CD4-positive, alpha-beta memory T cell (primary cell): ENCODE measurements around the gene UQCC5. TPM values are rescaled to one million over a fixed set of nuclear protein-coding genes. Genes with fewer than 3 reads are reported as not detected.
A peak's percentile ranks its signal among the peaks of the same experiment; 100 is the strongest.

Source experiments
- CTCF ChIA-PET: fragments of 350-600 bp; sonication (Branson Sonifier 250); formaldehyde crosslinking; loops from one replicate; lab custom pipeline; 2021; ENCODE audit warnings: inconsistent platforms; ENCODE audit not compliant: partially characterized antibody; lab: Charles Lee
- POLR2A ChIA-PET: fragments of 350-600 bp; sonication (Branson Sonifier 250); formaldehyde crosslinking; loops from one replicate; lab custom pipeline; 2021; ENCODE audit not compliant: partially characterized antibody; lab: Charles Lee
- DNase-seq, 5 donors: peaks; one replicate each; pipeline versions ENCODE4 v3.0.0 to v3.0.0-alpha.2; 2020 to 2022; ENCODE audit warnings: mixed read lengths in 1 of 5
- H3K27ac ChIP-seq: one replicate; pipeline ENCODE4 v1.7.0; 2013; ENCODE audit warnings: low read depth, low read length
- H3K27me3 ChIP-seq: 2 replicates; pipeline ENCODE4 v1.7.0; 2013; ENCODE audit warnings: mild to moderate bottlenecking, low read length, moderate library complexity; ENCODE audit not compliant: insufficient read depth
- H3K36me3 ChIP-seq: 2 replicates; pipeline ENCODE4 v1.7.0; 2013; ENCODE audit warnings: mild to moderate bottlenecking, low read length, moderate library complexity; ENCODE audit not compliant: insufficient read depth
- H3K4me1 ChIP-seq: 2 replicates; pipeline ENCODE4 v1.7.0; 2013; ENCODE audit warnings: mild to moderate bottlenecking, low read length, moderate library complexity; ENCODE audit not compliant: insufficient read depth
- H3K4me3 ChIP-seq, 2 donors: one replicate each; pipeline ENCODE4 v1.7.0; 2013; ENCODE audit warnings: low read length in 2 of 2, mild to moderate bottlenecking in 1 of 2
- H3K9me3 ChIP-seq, 2 donors: one replicate each; pipeline ENCODE4 v1.7.0; 2013; ENCODE audit warnings: low read length in 2 of 2, control low read depth in 1 of 2; ENCODE audit not compliant: control insufficient read depth in 1 of 2
- H3K27ac Mint-ChIP-seq, 7 donors: one replicate each; pipeline ENCODE4 v1.8.0; 2020 to 2021; ENCODE audit warnings: mixed read lengths in 7 of 7, mild to moderate bottlenecking in 6 of 7, inconsistent platforms in 3 of 7, moderate library complexity in 3 of 7
- H3K27me3 Mint-ChIP-seq, 2 donors: one replicate each; pipeline ENCODE4 v1.8.0; 2020 to 2021; ENCODE audit warnings: mixed read lengths in 2 of 2
- H3K36me3 Mint-ChIP-seq, 2 donors: one replicate each; pipeline ENCODE4 v1.8.0; 2020 to 2021; ENCODE audit warnings: mixed read lengths in 2 of 2, inconsistent platforms in 1 of 2, mild to moderate bottlenecking in 1 of 2
- H3K4me1 Mint-ChIP-seq, 4 donors: one replicate each; pipeline ENCODE4 v1.8.0; 2020 to 2021; ENCODE audit warnings: mixed read lengths in 4 of 4, mild to moderate bottlenecking in 1 of 4
- H3K4me3 Mint-ChIP-seq, 8 donors: one replicate each; pipeline ENCODE4 v1.8.0; 2020 to 2021; ENCODE audit warnings: mixed read lengths in 8 of 8, mild to moderate bottlenecking in 7 of 8, moderate library complexity in 6 of 8, inconsistent platforms in 3 of 8
- H3K9me3 Mint-ChIP-seq, 8 donors: one replicate each; pipeline ENCODE4 v1.8.0; 2020 to 2021; ENCODE audit warnings: mixed read lengths in 8 of 8, mild to moderate bottlenecking in 5 of 8, inconsistent platforms in 3 of 8, moderate library complexity in 1 of 8
- intact Hi-C: fragments of 100-400 bp; cut with micrococcal nuclease; formaldehyde crosslinking; loops from one replicate; pipeline ENCODE4 v1.15.1; 2023
- polyA plus RNA-seq, 2 donors: library from polyadenylated mRNA; unstranded; fragments of 300-500 nt; fragmentation: Illumina TruSeq; gene quantifications; one replicate each; pipeline ENCODE4 v1.2.3, GENCODE V29; 2021
- total RNA-seq, 2 experiments: library from RNA; stranded (reverse); gene quantifications; one replicate each; pipeline ENCODE4 v1.2.3, GENCODE V29; 2021

UQCC5 gene
- total and polyA plus RNA-seq, 4 experiments from 2014 or later = 12.1 to 27.1 (median 19.8) TPM

GRCh38 chr3:52490035-52490938 lies 46.1 kb upstream of the UQCC5 start:
- Mint-ChIP-seq H3K4me1 (peaks cover 4 to 6% (median 5%) of the 10 kb centered on the region in 4 donors), H3K9me3 (no peaks in the 10 kb centered on the region), H3K4me3 (no peak overlapping the region), H3K27ac (peak overlapping the region in 1 of 7 donors; percentile 34), H3K36me3 (peaks cover 17 to 51% of the 10 kb centered on the region in 2 donors), H3K27me3 (no peaks in the 10 kb centered on the region)
- ChIA-PET CTCF (interaction anchor here (0.6 to 0.9 kb wide), 2 partner anchors 44 to 78 kb away, joined by 3 read pairs; no protein-coding TSS in a partner anchor), POLR2A (interaction anchor here (1.4 kb wide), 1 partner anchor 45 kb away, joined by 5 read pairs; no protein-coding TSS in a partner anchor)
- Histone ChIP-seq H3K27ac (no peak overlapping the region), H3K9me3 (no peaks in the 10 kb centered on the region), H3K27me3 (no peaks in the 10 kb centered on the region), H3K4me1 (no peaks in the 10 kb centered on the region), H3K4me3 (no peak overlapping the region), H3K36me3 (peaks cover 37% of the 10 kb centered on the region)
- DNase-seq = peak in 1 of 5 donors; percentile 27
- intact Hi-C loops = no loop called here

- CTCF ChIA-PET = no interaction called here
- Histone ChIP-seq H3K36me3 (peaks cover 30% of the 10 kb centered on the region), H3K27me3 (no peaks in the 10 kb centered on the region), H3K4me3 (no peak overlapping the region), H3K4me1 (no peaks in the 10 kb centered on the region), H3K9me3 (no peaks in the 10 kb centered on the region), H3K27ac (no peak overlapping the region)
- peaks cover 4 to 6% (median 5%) of the 10 kb centered on the region in 4 donors for H3K4me1 Mint-ChIP-seq
- POLR2A ChIA-PET = no interaction called here
- H3K27ac Mint-ChIP-seq = peak overlapping the region in 2 of 7 donors; percentile 29 to 34
- no peaks in the 10 kb centered on the region for H3K9me3 Mint-ChIP-seq
- intact Hi-C loops = no loop called here
- H3K36me3 Mint-ChIP-seq = peaks cover 17 to 49% of the 10 kb centered on the region in 2 donors
- peak in 1 of 5 donors; percentile 7 for DNase-seq
- H3K4me3 Mint-ChIP-seq = no peak overlapping the region
- no peaks in the 10 kb centered on the region for H3K27me3 Mint-ChIP-seq
These were observed 45.4 kb upstream of the UQCC5 start for GRCh38 chr3:52490939-52491526.

GRCh38 chr3:52492059-52492458 lies 44.3 kb upstream of the UQCC5 start:
- Mint-ChIP-seq H3K9me3 (no peaks in the 10 kb centered on the region), H3K4me3 (no peak overlapping the region), H3K27ac (no peak overlapping the region), H3K4me1 (peaks cover 4 to 6% (median 5%) of the 10 kb centered on the region in 4 donors), H3K27me3 (no peaks in the 10 kb centered on the region), H3K36me3 (peaks cover 17 to 46% of the 10 kb centered on the region in 2 donors)
- CTCF ChIA-PET = no interaction called here
- Histone ChIP-seq H3K27me3 (no peaks in the 10 kb centered on the region), H3K4me1 (no peaks in the 10 kb centered on the region), H3K4me3 (no peak overlapping the region), H3K27ac (no peak overlapping the region), H3K36me3 (peaks cover 30% of the 10 kb centered on the region), H3K9me3 (no peaks in the 10 kb centered on the region)
- intact Hi-C loops = no loop called here
- peak in 1 of 5 donors; percentile 21 for DNase-seq
- POLR2A ChIA-PET = no interaction called here

GRCh38 chr3:52493232-52494017 lies 43.0 kb upstream of the UQCC5 start:
- H3K27ac ChIP-seq = no peak overlapping the region

DNA sequence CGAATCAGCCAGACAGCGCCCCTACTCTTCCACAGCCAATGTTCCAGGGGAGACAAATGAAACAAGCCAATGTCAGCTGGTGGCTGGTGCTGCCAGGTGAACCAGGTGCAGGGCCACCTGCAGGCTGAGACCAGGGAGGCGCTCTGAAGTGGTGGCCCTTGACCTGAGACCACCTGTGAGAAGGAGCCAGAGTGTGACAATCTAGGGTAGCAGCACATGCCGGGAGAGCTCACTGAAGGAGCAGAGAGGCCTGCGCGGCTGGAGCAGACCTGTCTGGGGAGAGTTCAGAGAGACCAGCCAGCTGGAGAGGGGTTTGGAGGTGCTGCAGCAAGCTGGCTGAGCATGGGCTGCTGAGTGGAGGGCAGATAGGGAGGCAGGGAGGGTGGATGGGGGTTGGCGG lies 42.0 kb upstream of the UQCC5 start:
- Mint-ChIP-seq H3K27me3 (no peaks in the 10 kb centered on the region), H3K9me3 (no peaks in the 10 kb centered on the region), H3K36me3 (peaks cover 7 to 32% of the 10 kb centered on the region in 2 donors), H3K4me1 (peaks cover 4 to 6% (median 5%) of the 10 kb centered on the region in 4 donors), H3K27ac (peak overlapping the region in 3 of 7 donors; percentile 30 to 47 (median 41)), H3K4me3 (peak overlapping the region in 1 of 8 donors; percentile 13)
- H3K4me3 ChIP-seq = no peak overlapping the region
- H3K27ac ChIP-seq = no peak overlapping the region
- intact Hi-C loops = no loop called here
- CTCF ChIA-PET = no interaction called here
- DNase-seq = peak in 1 of 5 donors; percentile 37
- peaks cover 26% of the 10 kb centered on the region for H3K36me3 ChIP-seq
- no peaks in the 10 kb centered on the region for H3K9me3 ChIP-seq
- H3K4me1 ChIP-seq = no peaks in the 10 kb centered on the region
- POLR2A ChIA-PET = no interaction called here
- H3K27me3 ChIP-seq = no peaks in the 10 kb centered on the region

More at GRCh38 chr3:52493232-52494017, 43.0 kb upstream of the UQCC5 start:
- no peaks in the 10 kb centered on the region for H3K9me3 ChIP-seq
- ChIA-PET POLR2A (no interaction called here), CTCF (no interaction called here)
- H3K36me3 Mint-ChIP-seq = peaks cover 11 to 39% of the 10 kb centered on the region in 2 donors
- H3K27me3 Mint-ChIP-seq = no peaks in the 10 kb centered on the region
- H3K27me3 ChIP-seq = no peaks in the 10 kb centered on the region
- no peaks in the 10 kb centered on the region for H3K4me1 ChIP-seq
- no peak overlapping the region for H3K4me3 Mint-ChIP-seq
- intact Hi-C loops = no loop called here
- no peaks in the 10 kb centered on the region for H3K9me3 Mint-ChIP-seq
- H3K4me1 Mint-ChIP-seq = peaks cover 4 to 6% (median 5%) of the 10 kb centered on the region in 4 donors
- peak in 1 of 5 donors; percentile 29 for DNase-seq
- no peak overlapping the region for H3K27ac Mint-ChIP-seq
- H3K4me3 ChIP-seq = no peak overlapping the region
- H3K36me3 ChIP-seq = peaks cover 30% of the 10 kb centered on the region

DNA sequence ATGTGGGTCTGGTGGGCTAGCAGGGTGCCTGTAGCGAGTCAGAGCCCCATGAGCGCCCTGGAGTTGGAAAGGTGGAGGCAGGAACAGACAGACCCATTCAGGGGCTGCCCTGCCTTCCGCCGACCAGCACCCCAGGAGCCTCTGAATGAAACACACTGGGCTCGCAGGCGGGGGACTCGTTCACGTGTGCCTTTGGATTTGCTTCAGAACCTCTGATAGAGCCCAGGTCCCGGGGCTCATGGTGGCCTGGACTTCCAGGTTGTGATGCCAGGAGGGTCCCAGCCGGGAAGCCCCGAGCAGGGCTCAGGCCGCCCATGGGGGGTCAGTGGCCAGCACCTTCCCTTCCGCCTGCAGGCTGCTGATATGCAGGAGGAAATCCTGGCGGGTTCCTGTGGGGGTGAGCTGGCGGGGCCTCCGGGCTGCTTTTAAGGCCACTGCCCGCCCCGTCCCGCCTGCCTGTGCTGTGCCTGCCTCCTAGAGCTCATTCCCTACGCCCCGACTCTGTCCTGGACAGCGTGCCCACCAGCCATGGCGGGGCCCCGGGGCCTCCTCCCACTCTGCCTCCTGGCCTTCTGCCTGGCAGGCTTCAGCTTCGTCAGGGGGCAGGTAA lies 41.4 kb upstream of the UQCC5 start, which contains the start of gene STAB1:
STAB1 (plus strand) TSS at position 453 of the 610 bp plus-strand sequence; CDS start at position 529, 76 bp downstream.
- Histone ChIP-seq H3K27me3 (no peaks in the 10 kb centered on the region), H3K27ac (no peak within 1 kb of the TSS), H3K9me3 (no peaks in the 10 kb centered on the region), H3K36me3 (peaks cover 20% of the 10 kb centered on the region), H3K4me1 (no peaks in the 10 kb centered on the region), H3K4me3 (no peak within 1 kb of the TSS)
- peak within 1 kb of the TSS in 1 of 8 donors; percentile 13 for H3K4me3 Mint-ChIP-seq
- ChIA-PET POLR2A (no interaction called here), CTCF (no interaction called here)
- no peaks in the 10 kb centered on the region for H3K9me3 Mint-ChIP-seq
- H3K4me1 Mint-ChIP-seq = peaks cover 4 to 6% (median 5%) of the 10 kb centered on the region in 4 donors
- intact Hi-C loops = no loop called here
- peak in 1 of 5 donors; percentile 16 for DNase-seq
- H3K27ac Mint-ChIP-seq = peak within 1 kb of the TSS in 3 of 7 donors; percentile 30 to 47 (median 41)
- peaks cover 7 to 27% of the 10 kb centered on the region in 2 donors for H3K36me3 Mint-ChIP-seq
- no peaks in the 10 kb centered on the region for H3K27me3 Mint-ChIP-seq
